Renal cortical epithelial cell (primary cell): ENCODE results near the gene TADA1. TPM values are rescaled to one million over a fixed set of nuclear protein-coding genes. Genes with fewer than 3 reads are reported as not detected.
A peak's percentile ranks its signal among the peaks of the same experiment; 100 is the strongest.

Experiments used
- DNase-seq: peaks from one replicate; pipeline ENCODE4 v3.0.0-alpha.2; 2011; ENCODE audit warnings: low read depth
- total RNA-seq: library from RNA; depleted of rRNA; stranded (reverse); fragments of >200 nt; gene quantifications from 2 replicates; pipeline ENCODE4 v1.2.3, GENCODE V29; 2014

The TADA1 gene
- total RNA-seq, result 21.1 and 22.9 TPM in 2 replicates

DNA sequence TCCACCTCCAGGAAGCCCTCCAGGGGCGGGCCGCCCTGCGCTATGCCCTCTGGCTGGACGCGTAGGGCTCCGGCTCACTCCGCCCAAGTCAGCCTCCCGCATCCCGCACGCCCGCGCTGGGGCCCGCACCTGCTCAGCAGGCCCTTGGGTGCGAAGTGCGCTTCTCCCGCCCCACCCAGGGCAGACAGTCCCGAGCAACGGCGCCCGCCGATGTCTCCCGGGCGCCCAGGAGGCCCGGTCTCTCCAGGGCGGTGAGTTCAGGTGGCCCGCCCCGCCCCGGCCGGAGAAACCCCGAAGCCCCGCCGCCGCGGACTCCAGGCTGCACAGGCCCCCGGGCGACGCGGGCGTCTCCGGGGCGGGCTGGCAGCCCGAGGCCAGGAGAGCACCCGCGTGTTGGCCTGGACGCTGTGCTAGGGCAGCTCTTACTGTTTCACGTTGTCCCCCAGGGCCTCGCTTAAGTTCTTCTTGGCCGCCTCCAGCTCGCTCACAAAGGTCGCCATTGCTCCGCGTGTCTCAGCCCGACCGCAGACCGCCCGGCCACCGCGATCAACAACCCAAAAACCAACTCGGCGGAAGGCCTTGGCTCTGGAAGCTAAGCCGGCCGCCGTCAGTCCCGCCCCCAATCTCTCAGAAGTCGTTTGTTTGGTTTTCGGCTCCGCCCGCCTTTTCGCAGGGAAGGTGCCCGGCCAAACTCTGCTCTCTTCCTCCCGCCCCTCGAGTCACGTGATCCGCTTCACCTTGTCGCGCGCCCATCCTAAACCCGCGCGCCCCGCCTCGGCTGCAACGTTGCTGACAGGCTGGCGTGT, at the start of gene TADA1:
TSS of gene TADA1 (minus strand) at position 531 of the 806 bp plus-strand sequence. CDS start at position 500, 31 bp downstream.
- DNase-seq, result peak; percentile 95

GRCh38 chr1:166924823-166925541, 48.9 kb upstream of the TADA1 start:
- no peak for DNase-seq

GRCh38 chr1:166920561-166921475, 44.8 kb upstream of the TADA1 start:
- no peak for DNase-seq

DNA sequence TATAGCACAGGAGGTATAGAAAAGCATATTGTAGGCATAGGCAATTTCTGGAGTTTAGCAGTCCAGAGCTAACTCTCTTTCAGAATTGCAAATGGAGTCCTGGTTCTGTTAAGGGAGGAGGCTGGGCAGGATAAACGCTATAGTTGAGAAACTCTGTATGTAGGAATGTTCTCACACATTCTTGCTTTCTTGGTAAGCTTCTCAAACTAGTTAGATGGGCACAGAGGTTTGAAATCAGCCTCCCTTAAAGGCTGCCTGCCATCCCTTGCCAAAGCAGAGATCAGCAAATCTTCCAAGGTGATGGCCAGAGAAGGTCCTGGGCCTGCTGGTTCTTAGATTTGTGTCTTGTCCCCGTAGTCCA, 42.9 kb upstream of the TADA1 start:
- no peak for DNase-seq

DNA sequence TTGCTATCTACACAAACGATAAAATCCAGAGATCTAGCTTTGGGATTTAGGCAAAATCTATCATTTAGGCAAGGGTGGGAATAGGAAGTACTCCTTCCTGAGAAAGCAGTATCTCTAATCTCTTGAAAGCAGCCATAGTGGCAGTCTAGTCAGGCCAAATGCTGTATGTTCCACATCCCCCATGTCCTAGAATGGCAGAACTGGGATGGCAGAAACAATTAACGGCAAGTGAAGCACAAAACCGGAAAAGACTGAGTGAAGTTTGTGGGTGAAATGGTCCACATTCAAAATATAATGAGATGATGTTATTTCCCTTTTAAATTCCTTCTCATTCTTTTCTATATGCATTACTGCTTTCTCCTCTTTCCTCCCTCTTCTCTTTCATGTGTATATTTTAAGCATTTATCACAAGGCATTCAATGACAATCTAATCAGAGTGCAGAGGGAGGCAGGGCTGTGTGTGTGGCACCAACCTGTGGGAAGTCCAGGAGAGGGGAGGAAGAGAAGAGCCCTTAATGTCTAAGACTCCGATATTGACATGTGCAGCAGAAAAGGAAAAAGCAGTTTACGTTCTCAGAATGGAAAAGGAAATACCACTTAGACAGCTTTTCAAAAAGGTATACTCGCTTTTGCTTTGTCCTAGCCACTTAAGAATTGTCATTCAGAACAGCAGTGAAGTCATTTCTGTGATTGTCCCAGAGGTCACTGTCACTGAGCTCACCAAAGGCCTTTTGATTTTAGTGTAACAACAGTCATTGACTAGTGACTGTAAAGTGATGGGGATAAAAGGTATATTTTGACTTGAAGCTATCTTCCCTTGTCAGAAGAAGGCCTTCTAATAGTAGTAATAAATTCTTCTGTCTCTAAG, 42.3 kb upstream of the TADA1 start:
- DNase-seq, result no peak

GRCh38 chr1:166915941-166916340, 39.9 kb upstream of the TADA1 start:
- peak; percentile 42 for DNase-seq

- no peak for DNase-seq
Observed at GRCh38 chr1:166915042-166915441, 39.0 kb upstream of the TADA1 start.

- DNase-seq, result no peak
Observed at GRCh38 chr1:166914111-166914510, 38.0 kb upstream of the TADA1 start.

DNA sequence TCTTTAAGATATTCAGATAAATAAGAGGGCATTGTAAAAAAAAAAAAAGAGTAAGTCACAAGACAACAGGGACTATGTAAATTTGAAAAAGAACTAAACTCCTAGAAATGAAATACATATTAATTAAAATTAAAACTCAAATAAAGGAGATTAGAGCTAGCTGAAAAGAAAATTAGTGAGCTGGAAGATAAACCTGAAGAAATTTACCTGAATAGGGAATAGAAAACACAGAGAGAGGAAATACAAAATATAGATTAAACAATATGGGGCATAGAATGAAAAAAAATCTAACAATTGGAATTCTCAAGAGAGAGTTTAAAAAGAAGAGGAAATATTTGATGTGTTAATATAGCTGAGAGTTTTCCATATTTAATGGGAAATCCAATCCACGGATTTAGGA, 35.6 kb upstream of the TADA1 start:
- DNase-seq, result no peak

- DNase-seq, result peak; percentile 96
Observed at GRCh38 chr1:166910396-166910994, 34.4 kb upstream of the TADA1 start.

GRCh38 chr1:166908942-166909341, 32.9 kb upstream of the TADA1 start:
- peak; percentile 66 for DNase-seq

DNA sequence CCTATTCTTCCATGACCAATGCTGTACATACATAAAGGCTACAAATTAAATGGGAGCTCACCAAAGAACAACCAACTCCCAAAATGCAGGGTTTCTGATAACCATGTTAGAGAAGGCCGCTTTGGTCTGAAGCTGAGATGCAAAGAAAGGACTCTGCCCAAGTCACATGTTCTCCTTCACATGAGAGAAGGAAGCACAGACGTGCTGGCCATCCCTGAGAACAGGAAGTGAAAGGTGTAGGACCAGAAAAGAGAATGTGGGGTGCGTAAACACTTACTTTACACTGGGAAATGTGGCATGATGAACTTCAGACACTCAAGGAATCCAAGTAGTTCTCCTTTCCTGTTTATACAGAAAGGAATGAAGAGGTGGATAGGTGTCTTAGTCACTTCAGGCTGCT, 31.7 kb upstream of the TADA1 start:
- DNase-seq, result no peak

DNA sequence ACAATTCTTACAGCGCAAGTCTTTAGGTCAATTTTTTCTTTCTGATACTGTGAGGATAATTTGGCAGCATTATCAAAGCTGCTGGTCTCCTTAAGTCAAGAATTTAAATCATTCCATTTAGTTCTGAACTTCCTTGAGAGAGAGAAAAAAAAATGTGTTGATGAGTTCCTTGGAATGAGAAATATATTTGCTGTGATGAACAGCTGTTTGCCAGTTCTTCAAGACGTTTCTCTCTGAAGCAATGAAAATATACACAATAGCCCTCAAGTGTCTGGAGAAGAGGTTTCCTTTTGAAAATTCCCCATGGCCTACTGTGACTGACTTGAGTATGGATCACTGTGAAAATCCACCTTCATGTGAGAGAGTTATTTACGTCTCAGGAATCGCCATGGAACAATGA, 31.0 kb upstream of the TADA1 start:
- no peak for DNase-seq

DNA sequence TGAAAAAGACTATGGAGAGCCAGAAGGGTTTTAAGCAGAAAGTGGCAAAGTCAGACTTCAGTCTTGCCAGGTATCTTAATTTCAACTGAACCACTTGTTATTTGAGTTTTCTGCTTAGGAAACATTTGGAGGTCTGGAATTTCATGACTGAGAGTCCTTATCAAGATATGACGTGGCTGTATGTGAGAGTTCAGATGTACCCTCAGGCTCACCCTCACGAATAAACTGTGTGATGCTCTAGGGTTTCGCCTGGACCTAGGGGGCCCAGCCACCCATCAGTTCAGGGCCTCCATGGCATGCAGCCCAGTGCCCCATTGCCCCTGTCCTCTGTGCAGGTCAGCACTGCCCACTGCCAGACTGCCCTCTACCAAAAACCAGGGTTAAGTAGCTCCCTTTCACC, 30.6 kb upstream of the TADA1 start:
- no peak for DNase-seq

- DNase-seq, result peak; percentile 94
Observed at GRCh38 chr1:166905900-166906299, 29.8 kb upstream of the TADA1 start.

DNA sequence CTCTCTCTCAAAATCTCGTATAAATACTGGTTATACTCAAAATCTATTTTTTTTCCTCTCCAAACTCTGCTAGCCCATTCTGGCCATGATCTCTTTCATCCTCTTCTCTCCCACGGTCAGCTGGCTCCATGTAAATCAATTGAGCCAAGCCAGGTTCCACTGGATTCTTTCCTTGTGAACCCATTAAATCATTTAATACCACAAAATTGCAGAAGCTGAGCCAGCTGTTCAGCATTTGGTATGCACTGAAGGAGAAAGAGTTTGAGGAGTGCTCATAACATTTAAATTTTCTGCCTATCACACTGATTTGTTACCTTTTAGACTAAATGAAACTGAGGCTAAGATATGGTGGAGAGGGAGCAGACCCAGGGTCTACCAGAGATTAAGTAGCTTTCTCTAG, 29.1 kb upstream of the TADA1 start:
- DNase-seq, result no peak

DNA sequence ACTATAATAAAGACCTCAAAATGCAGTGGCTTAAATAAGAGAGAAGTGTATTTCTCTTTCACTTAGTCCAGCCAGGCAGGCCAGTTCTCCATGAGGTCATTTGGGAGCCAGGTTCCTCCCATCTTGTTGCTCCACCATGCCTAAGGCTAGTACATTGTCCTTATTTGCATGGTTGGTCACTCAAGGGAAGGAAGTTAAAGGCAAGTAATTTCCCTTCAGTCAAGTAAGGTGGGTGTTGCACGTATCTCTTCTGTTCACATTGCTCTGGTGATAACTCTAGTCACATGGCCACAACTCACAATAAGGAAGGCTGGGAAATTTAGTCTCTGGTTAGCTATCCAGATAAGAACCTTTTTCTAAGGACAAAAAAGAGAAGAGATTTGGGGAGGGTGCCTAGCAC, 27.2 kb upstream of the TADA1 start:
- DNase-seq, result peak; percentile 84

GRCh38 chr1:166902279-166902678, 26.2 kb upstream of the TADA1 start:
- peak; percentile 77 for DNase-seq

DNA sequence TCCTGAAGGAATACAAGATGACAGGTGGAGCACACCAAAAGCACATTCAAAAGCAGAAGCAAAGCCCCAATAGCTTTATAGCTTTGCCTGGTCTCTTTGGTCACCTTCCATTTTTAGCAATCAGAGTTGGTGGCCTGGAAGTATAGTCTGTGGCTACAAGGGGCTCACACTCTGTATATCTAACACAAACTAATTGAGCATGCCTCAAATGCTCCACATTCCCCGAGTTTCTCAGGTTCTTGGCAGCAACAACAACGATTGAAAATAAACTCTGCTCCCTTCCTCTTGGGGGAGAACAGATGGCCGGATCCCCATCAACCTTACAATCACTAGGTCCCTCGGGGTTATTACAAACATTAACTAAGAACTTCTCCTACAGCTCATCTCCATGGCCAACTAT, 24.9 kb upstream of the TADA1 start:
- DNase-seq, result peak; percentile 60

DNA sequence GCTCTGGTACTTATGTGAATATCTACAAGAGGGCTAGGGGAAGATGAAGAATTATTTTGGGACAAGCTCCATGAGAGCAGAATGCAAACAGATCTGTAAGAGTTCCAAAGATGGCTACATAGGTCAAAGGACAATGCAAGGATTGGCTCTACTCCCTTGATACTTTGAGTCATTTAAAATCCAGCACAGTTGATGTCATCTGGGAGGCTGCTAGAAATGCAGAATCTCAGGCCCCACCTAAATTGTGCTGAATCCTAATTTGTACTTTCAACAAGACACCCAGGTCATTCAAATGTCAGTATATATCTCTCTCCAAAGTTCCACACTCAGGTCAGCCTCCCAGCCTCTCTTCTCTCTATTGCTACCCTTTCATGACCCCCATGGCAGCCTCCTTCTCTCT, 23.7 kb upstream of the TADA1 start:
- DNase-seq, result no peak

DNA sequence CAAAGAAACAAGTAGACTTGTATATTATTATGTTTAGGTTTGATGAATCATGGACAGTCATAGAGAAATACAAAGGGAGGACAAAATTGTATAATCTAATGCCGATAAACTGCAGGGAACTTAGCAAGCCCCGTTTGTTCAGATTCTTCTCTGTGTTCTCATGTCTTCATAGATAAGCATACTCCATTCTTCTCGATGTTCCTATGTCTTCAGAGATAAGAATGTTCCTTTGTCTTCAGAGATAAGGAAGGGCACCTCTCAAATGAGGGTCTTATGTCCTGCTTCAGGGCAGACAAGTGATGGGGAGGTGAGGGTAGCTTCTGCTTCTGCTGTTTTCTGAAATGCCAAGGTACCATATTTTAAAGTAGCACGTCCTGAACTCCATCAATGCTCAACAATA, 19.7 kb upstream of the TADA1 start:
- DNase-seq, result no peak
